Measurements from ENCODE around the gene ABCA7.
A peak's percentile ranks its signal among the peaks of the same experiment; 100 is the strongest.
"Not testable (repeated sequence)": the region's sequence is repeated elsewhere in the genome, so short reads cannot be mapped to it uniquely, and the experiment has no call there.

The ABCA7 gene

DNA sequence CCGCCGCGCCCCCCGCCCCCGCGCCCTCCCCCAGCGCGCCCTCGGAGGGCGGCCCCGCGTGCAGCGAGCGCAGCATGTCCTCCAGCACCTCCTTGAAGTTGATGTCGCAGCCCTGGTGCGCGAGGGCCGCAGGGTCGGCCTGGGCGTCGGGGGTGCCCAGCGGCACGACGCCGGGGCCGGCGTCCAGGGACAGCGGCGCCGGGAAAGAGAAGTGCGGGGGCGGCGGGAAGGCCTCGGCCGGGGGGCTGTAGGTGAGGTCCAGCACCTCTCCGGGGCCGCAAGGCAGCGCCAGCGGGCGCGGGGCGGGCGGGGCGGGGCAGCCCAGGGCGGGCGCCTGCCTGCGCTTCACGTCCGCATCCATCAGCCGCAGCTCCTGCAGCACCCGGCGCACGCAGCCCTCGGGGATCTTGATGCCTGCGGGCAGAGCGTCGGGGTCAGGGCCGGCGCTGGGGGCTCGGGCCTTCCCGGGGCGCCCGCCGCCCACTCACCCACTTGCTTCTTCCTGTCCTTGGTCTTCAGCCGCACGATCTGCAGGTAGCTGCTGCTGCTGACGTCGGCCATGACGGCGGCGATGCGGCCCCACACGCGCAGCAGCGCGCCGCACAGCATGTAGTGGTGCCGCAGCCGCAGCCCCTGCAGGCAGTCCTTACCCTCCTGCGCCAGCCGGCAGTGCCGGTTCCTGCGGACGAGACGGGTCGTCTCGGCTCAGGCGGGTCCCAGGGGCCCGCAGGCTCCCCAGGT is 68.6 kb downstream of the ABCA7 start:
- no peak for DNase-seq

- no peak for DNase-seq
These were observed 69.2 kb downstream of the ABCA7 start for GRCh38 chr19:1109032-1109551.

DNA sequence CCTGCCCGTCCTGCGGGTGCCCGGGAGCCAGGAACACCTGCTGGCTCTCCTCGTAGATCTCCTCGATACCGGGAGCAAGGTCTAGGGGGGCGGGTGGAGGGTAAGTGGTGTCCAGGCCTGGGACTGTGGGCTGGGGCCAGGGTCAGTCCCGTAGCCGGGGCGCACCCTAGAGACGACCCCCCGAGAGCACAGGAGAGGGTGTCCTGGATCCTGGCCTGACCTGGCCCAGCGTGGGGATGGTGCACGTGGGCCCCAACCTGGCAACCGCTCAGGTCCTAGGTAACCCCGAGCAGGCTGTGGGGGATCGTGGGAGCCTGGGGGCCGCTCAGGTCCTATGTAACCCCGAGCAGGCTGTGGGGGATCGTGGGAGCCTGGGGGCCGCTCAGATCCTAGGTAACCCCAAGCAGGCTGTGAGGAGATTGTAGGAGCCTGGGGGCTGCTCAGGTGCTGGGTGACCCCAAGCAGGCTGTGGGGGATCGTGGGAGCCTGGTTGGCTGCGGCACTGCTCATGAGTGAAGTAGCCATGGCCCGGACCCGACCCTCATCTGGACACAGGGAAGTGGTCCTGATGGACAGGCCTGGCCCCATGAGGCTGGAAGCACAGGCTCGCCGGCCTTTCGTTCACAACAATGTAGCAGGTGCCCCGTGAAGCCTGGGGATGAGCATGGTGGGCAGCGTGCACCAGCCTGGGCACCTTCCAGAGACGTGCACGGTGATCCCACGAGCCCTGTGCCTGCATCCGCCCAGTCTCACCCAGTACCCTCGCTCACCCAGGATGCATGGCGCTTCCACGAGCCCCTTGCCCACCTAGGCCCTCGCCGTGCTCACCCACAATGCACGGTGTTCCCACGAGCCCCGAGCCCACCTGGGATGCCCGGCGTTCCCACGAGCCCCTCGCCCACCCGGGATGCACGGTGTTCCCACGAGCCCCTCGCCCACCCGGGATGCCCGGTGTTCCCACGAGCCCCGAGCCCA is 70.1 kb downstream of the ABCA7 start:
- no peak for DNase-seq

DNA sequence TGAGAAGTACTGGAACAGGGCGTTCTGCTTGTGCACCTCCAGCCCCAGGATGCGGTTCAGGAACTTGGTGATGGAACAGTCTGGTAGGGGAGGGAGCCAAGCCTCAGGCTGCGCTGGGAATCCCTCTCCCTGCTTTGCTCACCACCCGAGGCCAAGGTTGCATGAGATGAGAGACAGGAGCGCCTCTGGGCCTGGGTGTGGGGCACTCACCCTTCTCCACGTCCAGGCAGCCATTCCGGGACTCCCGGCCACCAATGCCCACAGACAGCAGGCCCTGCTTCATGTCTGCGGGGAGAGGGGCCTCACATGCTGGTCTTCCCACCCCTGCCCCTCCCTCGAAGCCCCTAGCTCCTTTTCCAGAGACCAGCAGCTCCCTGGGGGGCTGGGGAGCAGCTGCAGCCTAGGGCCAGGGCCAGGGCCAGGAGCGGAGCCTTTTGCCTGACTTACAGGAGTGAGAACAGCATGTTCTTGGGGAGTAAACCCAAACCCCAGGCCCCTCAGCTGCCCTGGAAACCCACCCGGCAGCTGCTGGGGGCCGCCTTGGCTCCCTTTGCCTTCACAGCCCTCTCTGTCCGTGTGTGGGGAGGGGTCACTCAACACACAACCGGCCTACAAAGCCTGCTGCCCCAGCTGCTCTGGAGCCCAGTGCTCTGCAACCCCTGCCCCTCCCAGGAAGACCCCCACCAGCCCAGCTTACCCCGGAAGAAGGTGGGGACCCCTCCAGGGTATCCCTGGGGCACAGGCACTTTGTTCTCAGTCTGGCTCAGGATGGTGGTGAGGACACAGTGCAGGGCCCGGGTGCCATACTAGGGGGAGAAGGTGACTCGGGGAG is 71.1 kb downstream of the ABCA7 start:
- no peak for DNase-seq

DNA sequence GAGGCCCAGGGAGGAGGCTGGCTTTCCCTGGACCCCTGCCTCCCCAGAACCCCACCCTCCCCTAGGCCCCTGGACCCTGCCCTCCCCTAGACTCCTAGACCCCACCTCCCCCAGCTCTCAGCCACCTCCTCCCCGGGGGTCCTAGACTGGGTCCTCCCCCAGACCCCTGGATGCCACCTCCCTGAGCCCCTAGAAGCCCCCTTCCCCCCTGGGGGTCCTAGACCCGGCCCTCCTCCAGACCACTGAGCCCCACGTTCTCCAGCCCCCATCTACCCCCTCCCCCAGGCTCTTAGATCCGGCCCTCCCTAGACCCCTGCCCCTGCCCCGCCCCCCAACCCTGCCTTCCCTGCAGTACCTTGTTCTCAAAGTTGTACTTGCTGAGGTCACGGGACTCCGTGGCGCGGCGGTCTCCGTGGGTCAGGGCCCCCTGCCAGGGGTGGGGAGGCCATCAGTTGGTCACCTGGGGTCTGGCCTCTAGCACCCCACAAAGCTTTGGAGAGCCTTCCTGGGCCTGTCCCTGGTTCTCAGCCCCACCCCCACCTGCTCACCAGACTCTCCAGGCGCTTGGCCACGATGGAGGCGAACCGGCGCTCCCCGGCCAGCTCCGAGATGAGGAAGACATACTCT is 71.8 kb downstream of the ABCA7 start:
- no peak for DNase-seq

- DNase-seq = no peak
These were observed 72.5 kb downstream of the ABCA7 start for GRCh38 chr19:1112268-1113029.

DNA sequence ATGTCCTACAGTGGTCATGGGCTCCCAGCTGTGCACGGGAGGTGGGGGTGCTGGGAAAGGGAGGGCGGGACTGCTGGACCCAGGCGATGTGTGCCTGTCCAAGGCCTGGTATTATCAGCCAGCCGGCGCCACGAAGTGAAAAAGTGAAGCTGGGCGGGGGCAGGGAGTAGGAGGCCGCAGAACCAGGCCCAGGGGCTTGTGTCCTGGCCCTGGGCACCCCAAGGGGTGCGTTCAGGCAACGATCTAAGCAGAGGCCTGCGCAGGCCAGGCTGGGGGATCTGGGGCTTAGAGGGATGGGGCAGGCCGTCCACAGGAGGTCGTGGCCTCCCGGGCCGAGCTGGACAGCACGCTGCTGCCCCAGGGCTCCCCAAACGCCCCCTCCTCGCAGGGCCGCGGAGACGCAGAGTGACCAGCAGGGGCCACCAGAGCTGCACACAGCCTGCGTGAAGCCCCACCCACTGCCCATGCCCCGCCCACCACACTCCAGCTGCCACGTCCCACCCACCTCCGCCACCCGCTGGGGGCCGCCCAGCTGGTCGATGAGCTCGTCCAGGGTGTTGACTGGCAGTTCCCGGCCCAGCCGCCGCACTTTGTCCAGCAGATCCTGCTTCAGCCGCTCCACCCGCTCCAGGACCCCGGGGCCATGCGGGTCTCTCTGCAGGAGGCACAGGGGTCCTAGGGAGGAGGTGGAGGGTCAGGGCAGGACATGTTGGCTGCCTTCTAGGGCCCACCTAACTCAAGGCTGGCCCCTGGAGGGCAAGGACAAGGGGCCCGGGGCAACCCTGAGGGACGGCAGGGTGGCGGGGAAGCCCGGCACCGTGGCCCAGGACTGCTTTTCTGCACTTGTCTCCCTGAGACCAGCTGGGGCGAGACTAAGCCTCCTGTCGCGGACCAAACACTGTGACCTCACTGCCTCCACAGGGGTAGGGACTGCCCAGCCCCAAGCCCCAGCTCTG is 73.4 kb downstream of the ABCA7 start:
- peak; percentile 87 for DNase-seq

- no peak for DNase-seq
These were observed 74.1 kb downstream of the ABCA7 start for GRCh38 chr19:1113986-1114483.

DNA sequence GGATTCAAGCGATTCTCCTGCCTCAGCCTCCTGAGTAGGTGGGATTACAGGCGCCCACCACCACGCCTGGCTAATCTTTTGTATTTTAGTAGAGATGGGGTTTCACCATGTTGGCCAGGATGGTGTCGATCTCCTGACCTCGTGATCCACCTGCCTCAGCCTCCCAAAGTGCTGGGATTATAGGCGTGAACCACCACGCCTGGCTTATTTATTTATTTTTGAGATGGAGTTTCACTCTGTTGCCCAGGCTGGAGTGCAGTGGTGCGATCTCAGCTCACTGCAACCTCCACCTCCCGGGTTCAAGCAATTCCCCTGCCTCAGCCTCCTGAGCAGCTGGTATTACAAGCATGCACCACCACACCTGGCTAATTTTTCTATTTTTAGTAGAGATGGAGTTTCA is 74.8 kb downstream of the ABCA7 start:
- not testable (repeated sequence) for DNase-seq
